KMS-11 (cell line): ENCODE results near the gene NDUFB10.

Experiments used
- H2AFZ ChIP-seq: fragments of 200-600 bp; sonication (generic); 2 replicates; pipeline ENCODE4 v1.6.1; 2016; ENCODE audit warnings: antibody characterized with exemption, mixed run types, low read depth
- H3K27ac ChIP-seq: fragments of 200-600 bp; sonication (generic); 2 replicates; pipeline ENCODE4 v1.6.1; 2016; ENCODE audit warnings: mild to moderate bottlenecking, mixed run types
- H3K27me3 ChIP-seq: fragments of 200-600 bp; sonication (generic); 2 replicates; pipeline ENCODE4 v1.6.1; 2017; ENCODE audit warnings: mild to moderate bottlenecking, low read depth, mixed run types, moderate library complexity; ENCODE audit not compliant: insufficient read depth
- H3K36me3 ChIP-seq: fragments of 200-600 bp; sonication (generic); 2 replicates; pipeline ENCODE4 v1.6.1; 2017; ENCODE audit warnings: mild to moderate bottlenecking, mixed run types; ENCODE audit not compliant: insufficient read depth
- H3K4me1 ChIP-seq: fragments of 200-600 bp; sonication (generic); 2 replicates; pipeline ENCODE4 v1.6.1; 2016; ENCODE audit warnings: mild to moderate bottlenecking, low read depth, mixed run types; ENCODE audit not compliant: poor library complexity, severe bottlenecking
- H3K4me2 ChIP-seq: fragments of 200-600 bp; sonication (generic); 2 replicates; pipeline ENCODE4 v1.7.0; 2016; ENCODE audit warnings: mild to moderate bottlenecking, mixed run types
- H3K4me3 ChIP-seq: fragments of 200-600 bp; sonication (generic); IDR thresholded peaks from 2 replicates; pipeline ENCODE4 v1.6.1; 2017; ENCODE audit warnings: low read depth, low read length, mixed read lengths; ENCODE audit not compliant: insufficient read depth
- H3K79me2 ChIP-seq: fragments of 200-600 bp; sonication (generic); 2 replicates; pipeline ENCODE4 v1.6.1; 2016; ENCODE audit warnings: low read depth, mixed run types; ENCODE audit not compliant: insufficient read depth
- H3K9ac ChIP-seq: fragments of 200-600 bp; sonication (generic); 2 replicates; pipeline ENCODE4 v1.6.1; 2016; ENCODE audit warnings: mild to moderate bottlenecking, mixed run types
- H4K20me1 ChIP-seq: fragments of 200-600 bp; sonication (generic); 2 replicates; pipeline ENCODE4 v1.6.1; 2016; ENCODE audit warnings: mild to moderate bottlenecking, mixed run types; ENCODE audit not compliant: insufficient read depth
- CTCF ChIP-seq: fragments of 200-600 bp; sonication (generic); conservative IDR thresholded peaks from 2 replicates; pipeline ENCODE4 v1.6.1; 2017; ENCODE audit warnings: low read depth, mild to moderate bottlenecking, antibody characterized with exemption, low read length, moderate library complexity, mixed read lengths

The NDUFB10 gene

GRCh38 chr16:1997494-1998359, 38.4 kb downstream of the NDUFB10 start:
- TF ChIP-seq CTCF = no peak
- H2AFZ ChIP-seq = no peak overlapping the region
- no peaks in the 10 kb centered on the region for H3K36me3 ChIP-seq

GRCh38 chr16:1998360-1998835, 39.1 kb downstream of the NDUFB10 start:
- no peak for TF ChIP-seq CTCF
- no peak overlapping the region for H3K9ac ChIP-seq
- peaks cover 3% of the 10 kb centered on the region for H3K4me1 ChIP-seq
- H2AFZ ChIP-seq = no peak overlapping the region
- H3K4me2 ChIP-seq = no peak overlapping the region
- 0 out of 2 replicates have a peak, but pooled peaks cover 3% of the 10 kb centered on the region for H3K79me2 ChIP-seq
- no peak overlapping the region for H3K27ac ChIP-seq
- no peaks in the 10 kb centered on the region for H3K27me3 ChIP-seq
- no peaks in the 10 kb centered on the region for H3K36me3 ChIP-seq
- no peak overlapping the region for H3K4me3 ChIP-seq
- no peaks in the 10 kb centered on the region for H4K20me1 ChIP-seq

More at GRCh38 chr16:1997494-1998359, 38.4 kb downstream of the NDUFB10 start:
- Histone ChIP-seq H4K20me1 (no peaks in the 10 kb centered on the region), H3K27ac (no peak overlapping the region), H3K9ac (no peak overlapping the region), H3K4me1 (peaks cover 5% of the 10 kb centered on the region), H3K79me2 (no peaks in the 10 kb centered on the region), H3K27me3 (no peaks in the 10 kb centered on the region), H3K4me3 (no peak overlapping the region), H3K4me2 (no peak overlapping the region)

GRCh38 chr16:1998852-1999801, 39.8 kb downstream of the NDUFB10 start:
- Histone ChIP-seq H3K9ac (no peak overlapping the region), H3K4me3 (no peak overlapping the region), H3K27ac (no peak overlapping the region)

More at GRCh38 chr16:1998852-1999801, 39.8 kb downstream of the NDUFB10 start:
- no peaks in the 10 kb centered on the region for H4K20me1 ChIP-seq
- TF ChIP-seq CTCF = no peak
- H2AFZ ChIP-seq = no peak overlapping the region
- no peaks in the 10 kb centered on the region for H3K36me3 ChIP-seq
- no peak overlapping the region for H3K4me2 ChIP-seq
- H3K4me1 ChIP-seq = peaks cover 3% of the 10 kb centered on the region
- peaks cover 5% of the 10 kb centered on the region; the same call in 1 of the 2 replicates for H3K79me2 ChIP-seq
- no peaks in the 10 kb centered on the region for H3K27me3 ChIP-seq
